Bronchial epithelial cell (primary cell): ENCODE data around the gene KNSTRN. TPM values are rescaled to one million over a fixed set of nuclear protein-coding genes. Genes with fewer than 3 reads are reported as not detected.

Source experiments
- DNase-seq: peaks from one replicate; pipeline ENCODE4 v3.0.0-alpha.2; 2010; ENCODE audit warnings: low read depth
- FAIRE-seq: peaks from 2 replicates; lab custom pipeline; 2011; peaks lifted over from hg19 to GRCh38; lab: Jason Lieb, UNC
- H3K27me3 ChIP-seq: 2 replicates; pipeline ENCODE4 v1.5.1; 2011; ENCODE audit warnings: low read length; ENCODE audit not compliant: control insufficient read depth, insufficient read depth
- H3K36me3 ChIP-seq: 2 replicates; pipeline ENCODE4 v1.5.1; 2011; ENCODE audit warnings: low read length; ENCODE audit not compliant: control insufficient read depth, insufficient read depth
- H3K4me3 ChIP-seq: 2 replicates; pipeline ENCODE4 v1.5.1; 2011; ENCODE audit warnings: mild to moderate bottlenecking, low read depth, low read length, control low read depth
- total RNA-seq: library from RNA; depleted of rRNA; stranded (reverse); fragments of >200 nt; gene quantifications from 2 replicates; pipeline ENCODE4 v1.2.1, GENCODE V29; 2014
- TF ChIP-seq, protein P1 (sequence below): IDR thresholded peaks from 2 replicates; pipeline ENCODE4 v1.5.1; 2011; ENCODE audit warnings: mild to moderate bottlenecking, moderate library complexity, low read length, control low read depth, inconsistent platforms; ENCODE audit not compliant: insufficient read depth, severe bottlenecking

Gene KNSTRN
- total RNA-seq, 1 donor from 2014 or later = 56.9 TPM

DNA sequence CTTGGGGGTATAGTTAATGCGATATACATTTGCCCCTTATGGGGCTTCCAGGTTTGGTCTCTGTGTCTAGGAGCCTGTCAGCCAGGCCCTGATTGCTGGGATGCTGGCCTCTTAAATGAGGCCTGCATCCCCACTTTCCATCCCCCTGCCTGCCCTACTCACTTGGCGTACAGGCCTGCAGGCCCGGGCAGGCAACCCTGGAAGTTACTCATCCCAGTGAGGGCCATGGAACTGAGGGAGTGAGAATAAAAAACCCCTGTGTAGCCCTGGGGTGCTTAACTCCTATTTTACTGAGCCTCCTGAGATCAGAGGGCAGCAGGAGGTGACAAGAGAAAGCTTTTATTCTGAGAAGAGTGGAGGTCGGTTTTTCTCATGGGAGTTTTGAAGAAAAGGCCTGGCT is 22.5 kb upstream of the KNSTRN start:
- H3K4me3 ChIP-seq = no peak overlapping the region
- H3K36me3 ChIP-seq = no peaks in the 10 kb centered on the region
- no peaks in the 10 kb centered on the region for H3K27me3 ChIP-seq
- DNase-seq (peak; percentile 72), FAIRE-seq (no peak)
- TF ChIP-seq, protein P1, sequence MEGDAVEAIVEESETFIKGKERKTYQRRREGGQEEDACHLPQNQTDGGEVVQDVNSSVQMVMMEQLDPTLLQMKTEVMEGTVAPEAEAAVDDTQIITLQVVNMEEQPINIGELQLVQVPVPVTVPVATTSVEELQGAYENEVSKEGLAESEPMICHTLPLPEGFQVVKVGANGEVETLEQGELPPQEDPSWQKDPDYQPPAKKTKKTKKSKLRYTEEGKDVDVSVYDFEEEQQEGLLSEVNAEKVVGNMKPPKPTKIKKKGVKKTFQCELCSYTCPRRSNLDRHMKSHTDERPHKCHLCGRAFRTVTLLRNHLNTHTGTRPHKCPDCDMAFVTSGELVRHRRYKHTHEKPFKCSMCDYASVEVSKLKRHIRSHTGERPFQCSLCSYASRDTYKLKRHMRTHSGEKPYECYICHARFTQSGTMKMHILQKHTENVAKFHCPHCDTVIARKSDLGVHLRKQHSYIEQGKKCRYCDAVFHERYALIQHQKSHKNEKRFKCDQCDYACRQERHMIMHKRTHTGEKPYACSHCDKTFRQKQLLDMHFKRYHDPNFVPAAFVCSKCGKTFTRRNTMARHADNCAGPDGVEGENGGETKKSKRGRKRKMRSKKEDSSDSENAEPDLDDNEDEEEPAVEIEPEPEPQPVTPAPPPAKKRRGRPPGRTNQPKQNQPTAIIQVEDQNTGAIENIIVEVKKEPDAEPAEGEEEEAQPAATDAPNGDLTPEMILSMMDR = no peak

DNA sequence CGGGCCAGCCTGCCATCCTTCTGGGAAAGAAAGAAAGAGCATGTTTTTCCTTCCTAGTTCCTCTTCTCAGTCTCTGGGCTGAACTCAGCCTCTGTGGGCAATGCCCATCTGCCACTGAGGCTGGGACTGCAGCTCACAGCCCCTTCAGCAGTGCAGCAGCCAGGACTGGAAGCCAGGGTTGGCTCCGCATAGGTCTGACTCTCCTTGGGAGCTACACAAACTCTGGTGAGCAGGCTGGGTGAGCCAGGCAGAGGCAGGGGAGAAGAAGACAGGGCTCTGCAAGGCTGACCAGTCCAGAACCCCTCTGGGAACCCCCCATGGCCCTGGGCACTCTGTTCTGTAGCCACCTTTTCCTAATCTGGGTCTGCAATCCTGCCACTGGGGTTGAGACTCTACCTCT is 20.9 kb upstream of the KNSTRN start:
- H3K36me3 ChIP-seq = no peaks in the 10 kb centered on the region
- no peak for FAIRE-seq
- TF ChIP-seq, protein P1 = no peak
- DNase-seq = no peak
- H3K27me3 ChIP-seq = no peaks in the 10 kb centered on the region
- H3K4me3 ChIP-seq = no peak overlapping the region

DNA sequence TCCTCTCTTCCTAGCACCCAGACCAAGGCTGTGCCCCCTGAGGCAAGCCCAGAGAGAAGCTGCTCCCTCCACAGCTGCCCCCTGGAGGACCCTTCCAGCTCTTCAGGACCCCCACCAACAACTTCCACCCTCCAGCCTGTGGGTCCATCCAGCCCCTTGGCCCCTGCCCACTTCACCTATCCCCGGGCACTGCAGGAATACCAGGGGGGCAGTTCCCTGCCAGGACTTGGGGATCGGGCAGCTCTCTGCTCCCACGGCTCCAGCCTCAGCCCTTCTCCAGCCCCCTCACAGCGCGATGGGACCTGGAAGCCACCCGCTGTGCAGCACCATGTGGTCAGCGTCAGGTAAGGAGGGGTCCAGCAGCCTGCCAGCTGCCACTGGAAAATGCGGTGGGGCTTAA is 18.9 kb upstream of the KNSTRN start:
- no peaks in the 10 kb centered on the region for H3K36me3 ChIP-seq
- DNase-seq (no peak), FAIRE-seq (no peak)
- H3K27me3 ChIP-seq = no peaks in the 10 kb centered on the region
- TF ChIP-seq, protein P1 = no peak
- H3K4me3 ChIP-seq = no peak overlapping the region

DNA sequence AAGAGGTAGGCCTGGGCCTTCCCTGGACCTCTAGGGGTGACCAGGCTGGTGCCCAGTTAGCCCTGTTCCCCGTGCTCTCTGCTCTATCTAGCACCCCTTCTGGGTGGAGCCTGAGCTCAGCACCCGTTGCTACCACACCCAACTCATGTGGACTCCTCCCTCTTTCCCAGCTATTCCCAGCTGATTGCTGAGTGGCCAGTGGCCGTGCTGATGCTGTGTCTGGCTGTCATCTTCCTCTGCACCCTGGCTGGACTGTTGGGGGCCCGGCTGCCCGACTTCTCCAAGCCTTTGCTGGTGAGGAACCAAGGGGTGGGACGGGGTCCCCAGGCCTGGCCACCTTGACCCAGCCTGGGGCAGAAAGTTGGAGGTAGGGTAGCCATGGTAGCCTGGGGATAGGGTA is 18.3 kb upstream of the KNSTRN start:
- Histone ChIP-seq H3K36me3 (no peaks in the 10 kb centered on the region), H3K4me3 (no peak overlapping the region), H3K27me3 (no peaks in the 10 kb centered on the region)
- FAIRE-seq = no peak
- TF ChIP-seq, protein P1 = no peak
- no peak for DNase-seq

DNA sequence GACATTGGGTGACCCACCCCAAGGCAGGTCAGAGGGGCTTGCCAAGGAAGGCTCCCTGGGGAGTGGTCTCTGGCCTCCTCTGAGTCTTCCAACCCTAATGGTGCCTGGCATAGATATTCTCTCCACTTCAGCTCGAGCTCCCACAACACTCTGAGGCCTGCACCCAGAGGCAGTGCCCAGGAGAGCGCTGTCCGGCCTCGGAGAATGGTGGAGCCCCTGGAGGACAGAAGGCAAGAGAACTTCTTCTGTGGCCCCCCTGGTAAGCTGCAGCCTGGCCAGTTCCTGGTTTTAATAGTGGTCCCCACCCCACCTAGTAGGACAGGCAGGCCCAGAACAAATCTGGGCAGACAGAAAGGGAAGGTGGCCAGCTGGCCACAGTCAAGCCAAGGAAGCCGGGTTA is 17.5 kb upstream of the KNSTRN start:
- Histone ChIP-seq H3K36me3 (no peaks in the 10 kb centered on the region), H3K4me3 (no peak overlapping the region), H3K27me3 (no peaks in the 10 kb centered on the region)
- no peak for DNase-seq
- FAIRE-seq = no peak
- TF ChIP-seq, protein P1 = no peak
